IMR-90 (cell line): ENCODE results near the gene ITPR3.

Source experiments
- POLR2A ChIP-seq: IDR thresholded peaks from 2 replicates; pipeline ENCODE4 v1.6.1; 2012; ENCODE audit warnings: mild to moderate bottlenecking, low read depth, low read length
- TF ChIP-seq, protein P1 (sequence below): conservative IDR thresholded peaks from 2 replicates; pipeline ENCODE4 v1.5.1; 2012; ENCODE audit warnings: mild to moderate bottlenecking, low read depth, low read length, improper control_type of control experiment

DNA sequence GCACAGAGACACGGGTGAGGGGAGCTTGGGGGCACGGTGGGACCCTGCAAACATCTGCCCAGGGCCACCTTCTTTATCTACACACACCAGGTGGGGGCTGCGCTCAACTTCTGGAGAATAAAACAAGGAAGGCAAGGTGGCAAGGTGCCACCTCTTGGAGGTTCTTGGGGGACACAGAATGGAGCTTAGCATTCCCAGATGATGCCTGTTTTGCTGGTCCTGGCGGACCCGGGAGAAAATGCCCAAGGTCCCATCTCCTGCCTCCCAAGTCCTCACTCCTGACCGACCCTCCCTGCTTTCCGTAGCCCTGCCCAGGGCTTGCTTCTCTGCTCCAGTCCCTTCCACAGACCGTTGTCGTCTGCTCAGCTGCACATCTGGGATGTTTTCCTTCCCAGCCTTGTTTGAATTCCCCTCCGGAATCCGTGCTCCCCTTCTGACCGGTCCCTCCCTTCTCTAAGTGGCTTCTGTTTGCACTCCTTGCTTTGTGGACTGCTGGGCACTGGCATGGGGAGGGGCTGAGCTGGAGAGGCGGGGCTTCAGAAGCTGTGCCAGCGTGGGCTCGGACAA lies 13.1 kb downstream of the ITPR3 start:
- TF ChIP-seq POLR2A = no peak
- TF ChIP-seq, protein P1, sequence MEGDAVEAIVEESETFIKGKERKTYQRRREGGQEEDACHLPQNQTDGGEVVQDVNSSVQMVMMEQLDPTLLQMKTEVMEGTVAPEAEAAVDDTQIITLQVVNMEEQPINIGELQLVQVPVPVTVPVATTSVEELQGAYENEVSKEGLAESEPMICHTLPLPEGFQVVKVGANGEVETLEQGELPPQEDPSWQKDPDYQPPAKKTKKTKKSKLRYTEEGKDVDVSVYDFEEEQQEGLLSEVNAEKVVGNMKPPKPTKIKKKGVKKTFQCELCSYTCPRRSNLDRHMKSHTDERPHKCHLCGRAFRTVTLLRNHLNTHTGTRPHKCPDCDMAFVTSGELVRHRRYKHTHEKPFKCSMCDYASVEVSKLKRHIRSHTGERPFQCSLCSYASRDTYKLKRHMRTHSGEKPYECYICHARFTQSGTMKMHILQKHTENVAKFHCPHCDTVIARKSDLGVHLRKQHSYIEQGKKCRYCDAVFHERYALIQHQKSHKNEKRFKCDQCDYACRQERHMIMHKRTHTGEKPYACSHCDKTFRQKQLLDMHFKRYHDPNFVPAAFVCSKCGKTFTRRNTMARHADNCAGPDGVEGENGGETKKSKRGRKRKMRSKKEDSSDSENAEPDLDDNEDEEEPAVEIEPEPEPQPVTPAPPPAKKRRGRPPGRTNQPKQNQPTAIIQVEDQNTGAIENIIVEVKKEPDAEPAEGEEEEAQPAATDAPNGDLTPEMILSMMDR = no peak
